ENCODE data around the gene TMPRSS3.

TMPRSS3 gene

GRCh38 chr21:42436914-42437313 lies 41.1 kb upstream of the TMPRSS3 start:
- Histone ChIP-seq H3K27me3 (ENCODE audit: control insufficient read depth in 1 of 2, insufficient read depth in 2 of 2, low read length in 2 of 2) (peaks cover 0 to 12% of the 10 kb centered on the region in 2 donors), H3K9me3 (ENCODE audit: low read length) (peaks cover 10% of the 10 kb centered on the region), H3K36me3 (ENCODE audit: insufficient read depth, low read length) (no peaks in the 10 kb centered on the region), H3K4me3 (ENCODE audit: low read depth in 1 of 2, low read length in 2 of 2) (no peak overlapping the region), H3K9ac (ENCODE audit: low read length) (no peak overlapping the region), H3K4me1 (ENCODE audit: insufficient read depth, low read length) (no peaks in the 10 kb centered on the region), H3K27ac (ENCODE audit: low read depth, low read length) (no peak overlapping the region)

DNA sequence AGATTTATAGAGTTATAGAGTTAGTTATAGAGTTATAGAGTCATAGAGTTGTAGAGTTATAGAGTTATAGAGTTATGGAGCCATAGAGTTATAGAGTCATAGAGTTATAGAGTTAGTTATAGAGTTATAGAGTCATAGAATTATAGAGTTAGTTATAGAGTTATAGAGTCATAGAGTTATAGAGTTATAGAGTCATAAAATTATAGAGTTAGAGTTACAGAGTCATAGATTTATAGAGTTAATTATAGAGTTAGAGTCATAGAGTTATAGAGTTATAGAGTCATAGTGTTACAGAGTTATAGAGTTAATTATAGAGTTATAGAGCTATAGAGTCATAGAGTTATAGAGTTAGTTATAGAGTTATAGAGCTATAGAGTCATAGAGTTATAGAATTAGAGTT lies 40.0 kb upstream of the TMPRSS3 start:
- Histone ChIP-seq H3K27ac (ENCODE audit: low read depth, low read length) (no peak overlapping the region), H3K4me3 (ENCODE audit: low read depth in 1 of 2, low read length in 2 of 2) (no peak overlapping the region), H3K27me3 (ENCODE audit: control insufficient read depth in 1 of 2, insufficient read depth in 2 of 2, low read length in 2 of 2) (peaks cover 0 to 12% of the 10 kb centered on the region in 2 donors), H3K36me3 (ENCODE audit: insufficient read depth, low read length) (no peaks in the 10 kb centered on the region), H3K4me1 (ENCODE audit: insufficient read depth, low read length) (no peaks in the 10 kb centered on the region), H3K9me3 (ENCODE audit: low read length) (peaks cover 10% of the 10 kb centered on the region), H3K9ac (ENCODE audit: low read length) (no peak overlapping the region)

- peaks cover 10% of the 10 kb centered on the region for H3K9me3 ChIP-seq (ENCODE audit: low read length)
- peaks cover 0 to 12% of the 10 kb centered on the region in 2 donors for H3K27me3 ChIP-seq (ENCODE audit: control insufficient read depth in 1 of 2, insufficient read depth in 2 of 2, low read length in 2 of 2)
- no peak overlapping the region for H3K9ac ChIP-seq (ENCODE audit: low read length)
- no peak overlapping the region for H3K27ac ChIP-seq (ENCODE audit: low read depth, low read length)
- H3K4me3 ChIP-seq (ENCODE audit: low read depth in 1 of 2, low read length in 2 of 2), result no peak overlapping the region
- H3K36me3 ChIP-seq (ENCODE audit: insufficient read depth, low read length), result no peaks in the 10 kb centered on the region
- no peaks in the 10 kb centered on the region for H3K4me1 ChIP-seq (ENCODE audit: insufficient read depth, low read length)
These were observed 39.5 kb upstream of the TMPRSS3 start for GRCh38 chr21:42435401-42435800.

- Histone ChIP-seq H3K4me3 (ENCODE audit: low read depth in 1 of 2, low read length in 2 of 2) (no peak overlapping the region), H3K9me3 (ENCODE audit: low read length) (peaks cover 10% of the 10 kb centered on the region), H3K4me1 (ENCODE audit: insufficient read depth, low read length) (no peaks in the 10 kb centered on the region), H3K27me3 (ENCODE audit: control insufficient read depth in 1 of 2, insufficient read depth in 2 of 2, low read length in 2 of 2) (peaks cover 0 to 12% of the 10 kb centered on the region in 2 donors), H3K27ac (ENCODE audit: low read depth, low read length) (no peak overlapping the region), H3K9ac (ENCODE audit: low read length) (no peak overlapping the region), H3K36me3 (ENCODE audit: insufficient read depth, low read length) (no peaks in the 10 kb centered on the region)
These were observed 39.0 kb upstream of the TMPRSS3 start for GRCh38 chr21:42434884-42435283.

- H3K9me3 ChIP-seq (ENCODE audit: low read length), result peaks cover 10% of the 10 kb centered on the region
- no peak overlapping the region for H3K9ac ChIP-seq (ENCODE audit: low read length)
- H3K27me3 ChIP-seq (ENCODE audit: control insufficient read depth in 1 of 2, insufficient read depth in 2 of 2, low read length in 2 of 2), result peaks cover 0 to 11% of the 10 kb centered on the region in 2 donors
- H3K4me3 ChIP-seq (ENCODE audit: low read depth in 1 of 2, low read length in 2 of 2), result no peak overlapping the region
- H3K27ac ChIP-seq (ENCODE audit: low read depth, low read length), result no peak overlapping the region
- no peaks in the 10 kb centered on the region for H3K36me3 ChIP-seq (ENCODE audit: insufficient read depth, low read length)
- no peaks in the 10 kb centered on the region for H3K4me1 ChIP-seq (ENCODE audit: insufficient read depth, low read length)
These were observed 38.2 kb upstream of the TMPRSS3 start for GRCh38 chr21:42433946-42434551.

DNA sequence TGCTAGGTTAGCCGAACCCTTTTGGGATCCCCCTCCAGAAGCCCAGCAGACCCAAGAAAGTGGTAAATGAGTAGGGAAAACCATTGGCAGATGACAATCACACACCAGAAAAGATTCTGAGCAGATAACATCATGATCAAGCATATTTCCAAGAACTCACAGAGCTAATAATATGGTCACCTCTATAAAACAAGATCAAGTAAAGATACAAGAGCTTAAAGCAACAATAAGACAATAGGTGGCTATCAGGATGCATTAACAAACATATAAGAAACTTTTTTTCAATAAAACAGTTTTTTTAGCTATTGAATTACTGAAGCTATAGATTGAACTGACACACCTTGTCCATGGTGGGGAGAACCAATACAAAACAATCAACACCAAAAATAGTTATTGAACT lies 36.8 kb upstream of the TMPRSS3 start:
- peaks cover 0 to 4% of the 10 kb centered on the region in 2 donors for H3K27me3 ChIP-seq (ENCODE audit: control insufficient read depth in 1 of 2, insufficient read depth in 2 of 2, low read length in 2 of 2)
- no peak overlapping the region for H3K4me3 ChIP-seq (ENCODE audit: low read depth in 1 of 2, low read length in 2 of 2)
- no peaks in the 10 kb centered on the region for H3K36me3 ChIP-seq (ENCODE audit: insufficient read depth, low read length)
- no peaks in the 10 kb centered on the region for H3K4me1 ChIP-seq (ENCODE audit: insufficient read depth, low read length)
- peaks cover 10% of the 10 kb centered on the region for H3K9me3 ChIP-seq (ENCODE audit: low read length)
- no peak overlapping the region for H3K9ac ChIP-seq (ENCODE audit: low read length)
- H3K27ac ChIP-seq (ENCODE audit: low read depth, low read length), result no peak overlapping the region

DNA sequence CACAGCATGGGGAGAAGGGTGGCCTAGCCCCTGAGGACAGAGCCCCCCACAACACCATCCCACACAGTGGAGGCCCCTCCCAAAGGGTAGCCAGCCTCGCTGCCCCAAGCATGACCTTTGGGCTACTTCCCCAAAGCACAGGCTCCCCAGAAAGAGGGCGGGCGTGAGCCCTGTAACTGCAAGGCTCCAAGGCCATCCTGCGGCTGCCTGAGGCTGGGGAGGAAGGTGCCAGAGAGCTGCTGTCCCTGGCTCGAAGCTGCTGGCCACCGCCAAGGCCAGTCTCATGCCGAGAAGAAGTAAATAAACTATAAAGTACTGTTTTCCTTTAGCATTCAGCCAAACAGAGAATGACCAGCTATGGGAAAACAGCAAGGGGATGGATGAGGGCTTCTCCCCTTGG lies 35.3 kb upstream of the TMPRSS3 start:
- Histone ChIP-seq H3K9ac (ENCODE audit: low read length) (no peak overlapping the region), H3K4me3 (ENCODE audit: low read depth in 1 of 2, low read length in 2 of 2) (no peak overlapping the region), H3K27me3 (ENCODE audit: control insufficient read depth in 1 of 2, insufficient read depth in 2 of 2, low read length in 2 of 2) (no peaks in the 10 kb centered on the region), H3K36me3 (ENCODE audit: insufficient read depth, low read length) (no peaks in the 10 kb centered on the region), H3K4me1 (ENCODE audit: insufficient read depth, low read length) (no peaks in the 10 kb centered on the region), H3K9me3 (ENCODE audit: low read length) (peaks cover 10% of the 10 kb centered on the region), H3K27ac (ENCODE audit: low read depth, low read length) (no peak overlapping the region)

GRCh38 chr21:42430521-42430920 lies 34.7 kb upstream of the TMPRSS3 start:
- Histone ChIP-seq H3K4me1 (ENCODE audit: insufficient read depth, low read length) (no peaks in the 10 kb centered on the region), H3K9me3 (ENCODE audit: low read length) (peaks cover 10% of the 10 kb centered on the region), H3K27ac (ENCODE audit: low read depth, low read length) (no peak overlapping the region), H3K36me3 (ENCODE audit: insufficient read depth, low read length) (no peaks in the 10 kb centered on the region), H3K27me3 (ENCODE audit: control insufficient read depth in 1 of 2, insufficient read depth in 2 of 2, low read length in 2 of 2) (peaks cover 0 to 3% of the 10 kb centered on the region in 2 donors), H3K9ac (ENCODE audit: low read length) (no peak overlapping the region), H3K4me3 (ENCODE audit: low read depth in 1 of 2, low read length in 2 of 2) (no peak overlapping the region)

GRCh38 chr21:42429856-42430255 lies 34.0 kb upstream of the TMPRSS3 start:
- Histone ChIP-seq H3K9me3 (ENCODE audit: low read length) (peaks cover 10% of the 10 kb centered on the region), H3K27me3 (ENCODE audit: control insufficient read depth in 1 of 2, insufficient read depth in 2 of 2, low read length in 2 of 2) (peaks cover 0 to 6% of the 10 kb centered on the region in 2 donors), H3K36me3 (ENCODE audit: insufficient read depth, low read length) (no peaks in the 10 kb centered on the region), H3K27ac (ENCODE audit: low read depth, low read length) (no peak overlapping the region), H3K9ac (ENCODE audit: low read length) (no peak overlapping the region), H3K4me1 (ENCODE audit: insufficient read depth, low read length) (no peaks in the 10 kb centered on the region), H3K4me3 (ENCODE audit: low read depth in 1 of 2, low read length in 2 of 2) (no peak overlapping the region)

DNA sequence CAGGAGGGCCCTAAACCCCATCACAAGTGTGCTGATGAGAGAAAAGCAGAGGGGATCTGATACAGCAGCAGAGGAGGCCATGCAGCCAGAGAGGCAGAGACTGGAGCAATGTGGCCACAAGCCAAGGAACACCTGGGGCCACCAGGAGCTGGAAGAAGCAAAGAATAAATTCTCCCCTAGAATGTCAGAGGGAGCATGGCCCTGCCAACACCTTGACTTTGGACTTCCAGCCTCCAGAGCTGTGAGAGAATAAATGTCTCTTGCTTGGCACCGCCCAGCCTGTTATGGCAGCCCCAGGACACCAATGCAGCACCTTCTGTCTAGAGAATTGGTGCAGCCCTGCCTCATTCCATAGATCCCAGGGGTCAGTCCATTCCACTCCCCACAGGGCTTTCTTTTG lies 33.2 kb upstream of the TMPRSS3 start:
- Histone ChIP-seq H3K4me3 (ENCODE audit: low read depth in 1 of 2, low read length in 2 of 2) (no peak overlapping the region), H3K4me1 (ENCODE audit: insufficient read depth, low read length) (no peaks in the 10 kb centered on the region), H3K9ac (ENCODE audit: low read length) (no peak overlapping the region), H3K27me3 (ENCODE audit: control insufficient read depth in 1 of 2, insufficient read depth in 2 of 2, low read length in 2 of 2) (peaks cover 0 to 6% of the 10 kb centered on the region in 2 donors), H3K36me3 (ENCODE audit: insufficient read depth, low read length) (no peaks in the 10 kb centered on the region), H3K9me3 (ENCODE audit: low read length) (peaks cover 10% of the 10 kb centered on the region), H3K27ac (ENCODE audit: low read depth, low read length) (no peak overlapping the region)

DNA sequence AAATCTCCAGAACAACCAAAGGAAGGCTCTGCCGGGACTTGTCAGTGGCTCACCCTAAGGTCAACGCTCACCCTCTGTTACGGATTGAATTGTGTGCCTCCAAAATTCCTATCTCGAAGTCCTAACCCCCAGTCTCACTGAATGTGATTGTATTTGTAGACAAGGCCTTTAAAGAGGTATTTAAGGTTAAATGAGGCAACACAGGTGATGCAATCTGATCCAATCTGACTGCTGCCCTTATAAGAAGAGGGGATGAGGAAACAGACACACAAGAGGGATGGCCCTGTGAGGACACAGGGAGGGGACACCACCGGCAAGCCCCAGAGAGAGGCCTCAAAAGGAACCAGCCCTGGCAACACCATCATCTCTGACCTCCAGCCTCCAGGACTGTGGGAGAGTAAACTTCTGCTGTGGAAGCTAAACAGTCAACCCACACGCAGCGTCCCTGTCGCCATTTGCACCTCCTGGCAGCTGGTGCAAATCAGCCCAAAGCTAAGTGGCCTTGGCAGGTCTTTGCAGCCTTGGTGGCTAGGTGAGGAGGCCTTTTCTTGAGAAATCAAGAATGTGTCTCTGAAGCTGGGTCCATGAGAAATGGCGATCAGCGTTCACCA lies 32.1 kb upstream of the TMPRSS3 start:
- Histone ChIP-seq H3K4me1 (ENCODE audit: insufficient read depth, low read length) (no peaks in the 10 kb centered on the region), H3K9me3 (ENCODE audit: low read length) (peaks cover 10% of the 10 kb centered on the region), H3K27me3 (ENCODE audit: control insufficient read depth in 1 of 2, insufficient read depth in 2 of 2, low read length in 2 of 2) (peaks cover 0 to 6% of the 10 kb centered on the region in 2 donors)

More for the DNA sequence above, 32.1 kb upstream of the TMPRSS3 start:
- H3K27ac ChIP-seq (ENCODE audit: low read depth, low read length), result no peak overlapping the region
- no peaks in the 10 kb centered on the region for H3K36me3 ChIP-seq (ENCODE audit: insufficient read depth, low read length)
- H3K4me3 ChIP-seq (ENCODE audit: low read depth in 1 of 2, low read length in 2 of 2), result no peak overlapping the region
- H3K9ac ChIP-seq (ENCODE audit: low read length), result no peak overlapping the region
